Muscle of arm (tissue), 12 donors: ENCODE measurements around the gene PHC2. TPM values are rescaled to one million over a fixed set of nuclear protein-coding genes. Genes with fewer than 3 reads are reported as not detected.

ENCODE experiments used
- DNase-seq: peaks from one replicate; pipeline ENCODE4 v3.0.0-alpha.2; 2013
- polyA plus RNA-seq, 12 donors: library from polyadenylated mRNA; unstranded; fragments of 120-200 nt; gene quantifications; one replicate each; pipeline ENCODE4 v1.2.1, GENCODE V29; 2013; ENCODE audit not compliant: insufficient read length in 12 of 12

PHC2 gene
- polyA plus RNA-seq, 12 donors = 53.4 to 74.1 (median 68.7) TPM; not detected in 1

GRCh38 chr1:33372677-33373076 lies 58.2 kb downstream of the PHC2 start:
- no peak for DNase-seq

DNA sequence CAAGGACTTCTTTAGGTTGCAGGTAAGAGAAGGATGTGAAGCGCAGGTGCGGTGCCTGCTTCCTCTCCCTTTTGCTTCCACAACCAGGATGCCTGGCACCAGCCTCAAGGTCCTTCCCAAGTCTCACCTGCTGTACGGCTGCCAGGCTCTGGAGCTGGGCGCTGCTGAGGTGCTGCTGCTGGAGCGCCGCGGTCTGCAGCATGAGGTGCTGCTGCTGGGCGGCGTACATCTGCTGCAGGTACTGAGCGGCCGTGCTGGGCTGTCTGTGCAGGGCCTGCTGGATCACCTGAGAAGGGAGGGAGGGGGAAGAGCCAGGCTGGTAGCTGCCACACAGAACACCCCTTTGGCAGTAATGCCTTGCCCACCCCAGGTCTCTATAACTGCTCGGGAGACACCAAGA lies 58.7 kb downstream of the PHC2 start:
- DNase-seq = no peak

- DNase-seq = no peak
Observed at GRCh38 chr1:33371334-33371733, 59.6 kb downstream of the PHC2 start.

DNA sequence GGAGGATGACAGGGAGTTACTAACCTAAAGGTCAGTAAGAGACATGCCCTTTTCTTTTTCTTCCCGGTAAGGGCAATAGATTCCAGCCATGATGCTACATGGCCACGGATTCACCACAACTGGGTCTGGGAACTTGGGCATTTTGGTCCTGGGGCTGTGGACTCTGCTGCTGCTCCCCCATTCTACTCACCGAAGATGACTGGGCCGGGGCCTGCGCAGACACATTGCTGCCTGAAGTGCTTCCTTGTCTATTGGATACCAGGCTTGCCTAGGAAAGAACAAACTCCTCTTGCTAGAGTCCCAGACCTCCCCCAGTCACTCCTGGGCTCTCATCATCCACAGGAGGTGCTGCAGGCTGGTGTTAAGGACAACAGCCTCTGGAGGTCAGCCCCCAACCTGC lies 60.1 kb downstream of the PHC2 start:
- DNase-seq = no peak

- DNase-seq = no peak
Observed at GRCh38 chr1:33370301-33370700, 60.6 kb downstream of the PHC2 start.

DNA sequence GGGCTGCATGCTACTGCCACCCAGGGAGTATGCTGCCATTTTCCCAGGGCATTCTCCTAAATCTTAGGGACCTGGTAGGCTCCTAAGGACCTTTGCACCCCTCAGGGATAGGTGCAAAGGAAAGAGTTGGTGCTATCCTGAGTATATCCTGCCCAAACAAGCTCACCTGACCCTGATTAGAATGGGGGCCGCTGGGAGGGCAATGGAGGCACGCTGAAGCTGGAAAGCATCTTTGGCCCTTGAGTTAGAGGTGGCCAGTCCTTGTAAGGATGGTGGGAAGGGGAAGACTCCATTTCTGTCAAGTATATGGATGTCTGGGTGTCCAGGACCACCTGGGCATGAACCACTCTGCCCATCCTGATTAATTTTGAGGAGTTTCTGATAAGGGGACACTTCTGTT lies 61.1 kb downstream of the PHC2 start:
- no peak for DNase-seq

- no peak for DNase-seq
Observed at GRCh38 chr1:33369081-33369480, 61.8 kb downstream of the PHC2 start.

DNA sequence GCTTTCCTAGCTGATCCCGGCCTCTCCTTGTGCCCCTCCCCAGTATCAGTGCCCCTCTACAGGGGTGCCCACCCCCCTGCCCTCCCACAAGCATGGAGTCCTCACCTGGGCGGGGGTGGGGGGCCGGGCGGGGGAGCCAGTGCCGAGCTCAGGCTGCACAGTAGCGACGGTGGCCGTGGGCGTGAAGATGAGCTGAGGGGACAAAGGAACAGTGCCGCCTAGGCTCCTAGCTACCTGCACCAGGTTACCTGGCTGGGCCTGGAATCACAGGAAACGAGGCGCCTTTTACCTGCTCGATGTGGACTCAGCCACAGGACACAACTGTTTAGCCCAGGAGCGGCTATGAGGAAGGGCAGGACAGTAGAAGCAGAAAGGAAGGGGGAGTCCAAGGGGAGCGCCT lies 62.5 kb downstream of the PHC2 start:
- DNase-seq = no peak

GRCh38 chr1:33367485-33368405 lies 63.1 kb downstream of the PHC2 start:
- DNase-seq = peak; percentile 89

GRCh38 chr1:33366762-33367484 lies 64.0 kb downstream of the PHC2 start:
- DNase-seq = no peak

- DNase-seq = no peak
Observed at GRCh38 chr1:33365560-33365997, 65.3 kb downstream of the PHC2 start.

GRCh38 chr1:33364565-33364918 lies 66.4 kb downstream of the PHC2 start:
- DNase-seq = no peak

GRCh38 chr1:33363470-33363861 lies 67.4 kb downstream of the PHC2 start:
- DNase-seq = no peak

- DNase-seq = no peak
Observed at GRCh38 chr1:33363021-33363420, 67.9 kb downstream of the PHC2 start.

DNA sequence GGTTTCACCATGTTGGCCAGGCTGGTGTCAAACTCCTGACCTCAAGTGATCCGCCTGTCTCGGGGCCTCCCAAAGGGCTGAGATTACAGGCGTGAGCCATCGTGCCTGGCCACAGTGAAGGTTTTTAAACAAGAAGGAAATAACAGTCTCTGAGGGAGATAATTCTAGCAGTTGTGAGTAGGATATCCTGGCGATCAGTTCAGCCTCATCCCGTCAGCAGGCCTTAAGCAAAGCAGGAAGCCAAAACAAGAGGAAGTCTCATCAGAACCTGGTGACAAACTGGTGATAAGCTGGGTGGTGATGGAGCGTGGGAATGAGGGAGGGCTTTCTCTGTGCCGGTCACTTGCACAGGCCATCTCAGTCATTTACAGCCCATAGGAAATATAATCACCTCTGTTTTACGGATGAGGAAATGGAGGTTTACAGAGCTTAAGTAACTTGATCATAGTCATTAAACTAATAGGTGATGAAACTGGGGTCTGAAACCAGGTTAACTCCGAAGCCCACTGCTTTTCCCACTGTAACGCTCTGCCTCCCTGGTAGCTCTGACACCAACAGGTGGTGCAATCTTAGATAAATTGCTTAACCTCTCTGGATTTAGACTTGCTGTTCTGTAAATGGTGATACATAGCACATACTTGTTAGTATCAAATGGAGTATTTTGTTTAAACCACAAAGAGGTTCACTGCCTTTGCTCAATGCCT lies 69.2 kb downstream of the PHC2 start:
- DNase-seq = no peak

DNA sequence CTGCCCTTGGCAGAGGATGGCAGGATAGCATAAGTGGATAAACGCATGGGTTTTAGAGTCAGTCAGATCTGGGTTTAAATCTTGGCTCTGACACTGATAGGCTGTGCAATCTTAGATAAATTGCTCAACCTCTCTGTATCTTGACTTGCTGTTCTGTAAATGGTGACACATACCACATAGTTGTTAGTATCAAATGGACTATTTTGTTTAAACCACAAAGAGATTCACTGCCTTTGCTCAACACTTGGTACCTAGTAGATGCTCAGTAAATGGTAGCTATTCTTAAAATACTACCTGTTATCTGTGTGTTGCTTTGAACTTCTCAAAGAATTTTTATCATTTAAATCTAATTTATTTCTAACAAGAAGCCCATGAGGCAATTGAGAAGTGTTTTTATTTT lies 70.5 kb downstream of the PHC2 start:
- no peak for DNase-seq

GRCh38 chr1:33359931-33360330 lies 71.0 kb downstream of the PHC2 start:
- DNase-seq = no peak

DNA sequence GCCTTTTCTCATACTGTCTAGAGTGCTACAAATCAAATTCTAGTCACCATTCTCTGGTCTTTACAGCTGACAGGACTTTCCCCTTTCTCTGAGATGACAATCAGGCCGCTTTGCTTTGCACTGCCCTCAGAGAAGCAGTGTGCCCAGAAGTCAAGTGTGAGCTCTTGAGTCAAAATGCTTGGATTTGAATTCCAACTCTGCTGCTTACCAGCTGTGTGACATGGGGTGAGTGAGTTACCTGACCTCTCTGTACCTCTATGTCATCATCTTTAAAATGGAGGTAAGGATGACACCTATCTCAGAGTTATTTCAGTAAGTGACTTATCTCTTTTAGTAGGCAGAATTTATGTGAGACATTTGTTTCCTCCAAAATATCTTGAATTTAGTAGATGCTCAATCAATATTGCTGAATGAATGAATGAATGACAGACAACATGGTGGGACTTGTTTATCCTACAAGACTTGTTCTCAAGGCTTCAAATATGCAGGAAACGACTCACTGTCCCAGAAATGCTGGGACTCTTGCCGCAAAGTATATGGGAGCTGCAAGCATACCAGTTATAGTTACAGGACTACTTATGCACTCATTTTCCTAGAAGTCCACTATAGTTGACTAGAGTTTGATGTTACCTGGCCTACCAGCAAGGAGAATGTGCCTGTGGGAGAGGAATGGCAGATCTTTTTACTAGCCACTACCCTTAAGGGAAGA lies 71.9 kb downstream of the PHC2 start:
- DNase-seq = no peak

GRCh38 chr1:33358114-33358794 lies 72.6 kb downstream of the PHC2 start:
- DNase-seq = no peak

GRCh38 chr1:33357099-33357498 lies 73.8 kb downstream of the PHC2 start:
- DNase-seq = no peak

DNA sequence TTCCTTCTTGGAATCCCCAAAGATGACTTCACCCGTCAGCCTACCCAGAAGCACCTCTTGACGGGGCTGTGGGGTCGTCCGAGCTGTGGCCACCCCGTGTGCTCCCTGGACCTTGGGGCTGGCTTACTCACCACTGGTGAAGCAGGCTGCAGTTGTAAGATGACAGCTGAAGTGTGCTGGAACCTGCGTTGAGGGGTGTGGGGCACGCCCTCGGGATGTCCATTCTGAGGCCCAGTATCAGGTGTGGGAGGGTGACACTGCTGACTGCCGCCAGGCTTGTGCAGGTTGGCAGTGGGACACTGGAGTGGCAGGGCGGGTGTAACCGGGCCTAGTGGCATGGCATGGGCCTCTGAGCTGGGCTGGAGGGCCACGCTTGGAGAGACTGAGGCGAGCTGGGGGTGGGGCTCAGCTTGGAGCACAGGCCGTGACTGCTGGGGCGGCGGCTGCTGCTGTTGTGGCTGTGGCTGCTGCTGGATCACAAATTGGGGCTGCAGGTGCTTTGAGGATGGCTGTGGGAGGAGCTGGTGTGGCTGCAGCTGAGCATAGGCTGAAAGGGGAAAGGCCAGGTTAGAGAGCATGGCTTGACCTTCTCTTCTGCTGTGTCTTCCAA lies 76.1 kb downstream of the PHC2 start:
- no peak for DNase-seq
